ENCODE data around the gene MCCC1.

DNA sequence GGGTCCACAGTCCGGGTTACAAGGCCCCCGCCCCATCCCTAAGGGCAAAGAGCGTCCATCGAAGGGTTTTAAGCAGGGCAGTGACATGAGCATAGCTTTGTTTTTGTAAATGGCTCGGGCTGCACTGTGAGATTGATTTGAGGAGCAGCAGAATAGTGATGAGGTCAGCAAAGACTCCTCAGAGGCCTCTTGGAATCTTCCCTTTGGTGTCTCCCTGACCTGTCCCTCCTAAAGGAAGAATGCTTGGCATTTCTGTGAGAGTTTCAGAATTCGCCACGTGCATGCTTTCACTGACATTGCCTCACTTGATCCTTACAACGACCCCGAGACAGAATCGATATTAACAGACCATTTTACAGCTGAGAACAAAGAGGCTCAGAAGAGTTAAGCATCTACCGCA is 42.9 kb upstream of the MCCC1 start:
- TF ChIP-seq, protein P1, sequence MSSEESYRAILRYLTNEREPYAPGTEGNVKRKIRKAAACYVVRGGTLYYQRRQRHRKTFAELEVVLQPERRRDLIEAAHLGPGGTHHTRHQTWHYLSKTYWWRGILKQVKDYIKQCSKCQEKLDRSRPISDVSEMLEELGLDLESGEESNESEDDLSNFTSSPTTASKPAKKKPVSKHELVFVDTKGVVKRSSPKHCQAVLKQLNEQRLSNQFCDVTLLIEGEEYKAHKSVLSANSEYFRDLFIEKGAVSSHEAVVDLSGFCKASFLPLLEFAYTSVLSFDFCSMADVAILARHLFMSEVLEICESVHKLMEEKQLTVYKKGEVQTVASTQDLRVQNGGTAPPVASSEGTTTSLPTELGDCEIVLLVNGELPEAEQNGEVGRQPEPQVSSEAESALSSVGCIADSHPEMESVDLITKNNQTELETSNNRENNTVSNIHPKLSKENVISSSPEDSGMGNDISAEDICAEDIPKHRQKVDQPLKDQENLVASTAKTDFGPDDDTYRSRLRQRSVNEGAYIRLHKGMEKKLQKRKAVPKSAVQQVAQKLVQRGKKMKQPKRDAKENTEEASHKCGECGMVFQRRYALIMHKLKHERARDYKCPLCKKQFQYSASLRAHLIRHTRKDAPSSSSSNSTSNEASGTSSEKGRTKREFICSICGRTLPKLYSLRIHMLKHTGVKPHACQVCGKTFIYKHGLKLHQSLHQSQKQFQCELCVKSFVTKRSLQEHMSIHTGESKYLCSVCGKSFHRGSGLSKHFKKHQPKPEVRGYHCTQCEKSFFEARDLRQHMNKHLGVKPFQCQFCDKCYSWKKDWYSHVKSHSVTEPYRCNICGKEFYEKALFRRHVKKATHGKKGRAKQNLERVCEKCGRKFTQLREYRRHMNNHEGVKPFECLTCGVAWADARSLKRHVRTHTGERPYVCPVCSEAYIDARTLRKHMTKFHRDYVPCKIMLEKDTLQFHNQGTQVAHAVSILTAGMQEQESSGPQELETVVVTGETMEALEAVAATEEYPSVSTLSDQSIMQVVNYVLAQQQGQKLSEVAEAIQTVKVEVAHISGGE (CRISPR knock-in tag; IDR thresholded peaks at IDR 0.05): no peak
- TF ChIP-seq, protein P2, sequence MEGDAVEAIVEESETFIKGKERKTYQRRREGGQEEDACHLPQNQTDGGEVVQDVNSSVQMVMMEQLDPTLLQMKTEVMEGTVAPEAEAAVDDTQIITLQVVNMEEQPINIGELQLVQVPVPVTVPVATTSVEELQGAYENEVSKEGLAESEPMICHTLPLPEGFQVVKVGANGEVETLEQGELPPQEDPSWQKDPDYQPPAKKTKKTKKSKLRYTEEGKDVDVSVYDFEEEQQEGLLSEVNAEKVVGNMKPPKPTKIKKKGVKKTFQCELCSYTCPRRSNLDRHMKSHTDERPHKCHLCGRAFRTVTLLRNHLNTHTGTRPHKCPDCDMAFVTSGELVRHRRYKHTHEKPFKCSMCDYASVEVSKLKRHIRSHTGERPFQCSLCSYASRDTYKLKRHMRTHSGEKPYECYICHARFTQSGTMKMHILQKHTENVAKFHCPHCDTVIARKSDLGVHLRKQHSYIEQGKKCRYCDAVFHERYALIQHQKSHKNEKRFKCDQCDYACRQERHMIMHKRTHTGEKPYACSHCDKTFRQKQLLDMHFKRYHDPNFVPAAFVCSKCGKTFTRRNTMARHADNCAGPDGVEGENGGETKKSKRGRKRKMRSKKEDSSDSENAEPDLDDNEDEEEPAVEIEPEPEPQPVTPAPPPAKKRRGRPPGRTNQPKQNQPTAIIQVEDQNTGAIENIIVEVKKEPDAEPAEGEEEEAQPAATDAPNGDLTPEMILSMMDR (IDR thresholded peaks at IDR 0.05 in 2 of 3, conservative IDR thresholded peaks at IDR 0.05 in 1 of 3; ENCODE audit: control insufficient read depth in 2 of 3, extremely low read depth in 1 of 3, insufficient read depth in 1 of 3, low read depth in 3 of 3, low read length in 3 of 3): no peak
- TF ChIP-seq RAD51 (IDR thresholded peaks at IDR 0.05): no peak
- TF ChIP-seq FOS (IDR thresholded peaks at IDR 0.05; ENCODE audit: borderline replicate concordance, extremely low read depth, insufficient read length): no peak
- TF ChIP-seq BCL11A (IDR thresholded peaks at IDR 0.05; ENCODE audit: low read depth, low read length): no peak
- no peak for TF ChIP-seq BHLHE40 (IDR thresholded peaks at IDR 0.05; ENCODE audit: borderline replicate concordance in 1 of 2, low read depth in 2 of 2, low read length in 1 of 2)
- no peak for TF ChIP-seq NR2C2 (IDR thresholded peaks at IDR 0.05; ENCODE audit: borderline replicate concordance, control insufficient read depth, insufficient read length, low read depth)
- TF ChIP-seq TARDBP (IDR thresholded peaks at IDR 0.05; ENCODE audit: borderline replicate concordance): no peak

Data from GM12878 (cell line).